ENCODE data around the gene TGFBR2.

The TGFBR2 gene

GRCh38 chr3:30604093-30604492 lies 2.3 kb upstream of the TGFBR2 start:
- peak; percentile 92 for DNase-seq

- peak; percentile 64 for DNase-seq
These were observed 1.8 kb upstream of the TGFBR2 start for GRCh38 chr3:30604558-30604957.

GRCh38 chr3:30605005-30605404 lies 1.4 kb upstream of the TGFBR2 start:
- DNase-seq, result no peak

- no peak for DNase-seq
These were observed 598 bp upstream of the TGFBR2 start for GRCh38 chr3:30605706-30606300.

- peak; percentile 59 for DNase-seq
These were observed 832 bp downstream of the TGFBR2 start for GRCh38 chr3:30607032-30607833.

GRCh38 chr3:30608598-30608947 lies 2.2 kb downstream of the TGFBR2 start:
- no peak for DNase-seq

GRCh38 chr3:30609930-30610701 lies 3.7 kb downstream of the TGFBR2 start:
- no peak for DNase-seq

GRCh38 chr3:30610702-30611368 lies 4.4 kb downstream of the TGFBR2 start:
- no peak for DNase-seq

GRCh38 chr3:30611613-30612436 lies 5.4 kb downstream of the TGFBR2 start:
- no peak for DNase-seq

- DNase-seq, result no peak
These were observed 6.2 kb downstream of the TGFBR2 start for GRCh38 chr3:30612437-30613132.

- DNase-seq, result peak; percentile 50
These were observed 6.9 kb downstream of the TGFBR2 start for GRCh38 chr3:30613133-30613825.

- no peak for DNase-seq
These were observed 8.0 kb downstream of the TGFBR2 start for GRCh38 chr3:30614373-30614772.

- DNase-seq, result no peak
These were observed 8.5 kb downstream of the TGFBR2 start for GRCh38 chr3:30614943-30615342.

GRCh38 chr3:30615615-30616346 lies 9.4 kb downstream of the TGFBR2 start:
- no peak for DNase-seq

GRCh38 chr3:30616347-30617027 lies 10.1 kb downstream of the TGFBR2 start:
- DNase-seq, result no peak

- DNase-seq, result no peak
These were observed 10.7 kb downstream of the TGFBR2 start for GRCh38 chr3:30617069-30617468.

- no peak for DNase-seq
These were observed 11.3 kb downstream of the TGFBR2 start for GRCh38 chr3:30617653-30618052.

- DNase-seq, result no peak
These were observed 12.1 kb downstream of the TGFBR2 start for GRCh38 chr3:30618526-30618925.

GRCh38 chr3:30619318-30619717 lies 12.9 kb downstream of the TGFBR2 start:
- DNase-seq, result no peak
